LNCaP clone FGC (cell line): Measurements from ENCODE around the gene LZIC.

Experiments
- DNase-seq: peaks from one replicate; pipeline ENCODE4 v3.0.0-alpha.2; 2011; ENCODE audit warnings: low read depth
- H3K4me3 ChIP-seq: 2 replicates; pipeline ENCODE4 v1.5.1; 2011; ENCODE audit warnings: mild to moderate bottlenecking, low read depth, low read length, control low read depth
- TF ChIP-seq, protein P1 (sequence below): IDR thresholded peaks from 2 replicates; pipeline ENCODE4 v1.5.1; 2012; ENCODE audit warnings: mild to moderate bottlenecking; ENCODE audit not compliant: control insufficient read depth, insufficient read depth; ENCODE audit errors: extremely low read depth

The LZIC gene

DNA sequence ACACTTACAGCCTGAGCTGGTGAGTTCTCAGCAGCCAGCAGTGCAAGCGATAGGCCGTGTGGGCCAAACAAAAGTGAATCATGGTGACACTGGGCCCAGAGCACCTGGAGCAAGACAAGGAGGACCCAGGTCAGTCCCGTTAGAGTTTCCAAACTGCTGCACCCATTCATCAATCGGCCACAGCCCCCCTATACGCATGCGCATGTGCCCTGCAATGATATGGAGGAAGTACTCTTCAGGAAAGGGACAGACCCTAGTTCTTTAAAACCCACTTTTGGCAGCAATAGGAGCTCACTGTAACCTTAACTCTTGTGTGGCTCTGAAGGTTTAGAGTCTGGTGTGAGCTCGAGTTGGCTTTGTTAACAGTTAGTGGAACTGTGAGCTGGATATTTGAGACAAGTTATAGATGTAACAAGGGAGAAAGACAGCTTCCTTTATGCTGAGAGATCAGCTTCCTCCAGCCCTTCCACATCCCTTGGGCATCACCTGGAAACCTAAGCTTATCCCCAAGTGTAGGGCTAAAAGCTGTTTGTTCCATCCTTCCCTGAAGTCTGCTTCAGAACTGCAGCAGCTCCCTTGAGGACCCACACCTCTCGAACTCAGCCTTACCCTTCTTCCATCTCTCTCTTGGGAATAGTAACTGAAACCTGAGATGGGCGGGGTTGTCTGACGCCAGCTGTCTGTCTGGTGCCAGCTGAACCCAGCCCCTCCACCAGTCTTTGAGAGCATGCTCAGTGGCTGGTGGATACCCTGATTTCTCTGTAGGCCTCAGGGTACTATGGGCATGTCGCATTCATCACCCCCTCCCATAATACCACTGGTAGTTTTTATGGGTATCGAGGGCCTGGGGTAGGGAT, 17.7 kb upstream of the LZIC start:
- DNase-seq: no peak
- no peak overlapping the region for H3K4me3 ChIP-seq
- TF ChIP-seq, protein P1, sequence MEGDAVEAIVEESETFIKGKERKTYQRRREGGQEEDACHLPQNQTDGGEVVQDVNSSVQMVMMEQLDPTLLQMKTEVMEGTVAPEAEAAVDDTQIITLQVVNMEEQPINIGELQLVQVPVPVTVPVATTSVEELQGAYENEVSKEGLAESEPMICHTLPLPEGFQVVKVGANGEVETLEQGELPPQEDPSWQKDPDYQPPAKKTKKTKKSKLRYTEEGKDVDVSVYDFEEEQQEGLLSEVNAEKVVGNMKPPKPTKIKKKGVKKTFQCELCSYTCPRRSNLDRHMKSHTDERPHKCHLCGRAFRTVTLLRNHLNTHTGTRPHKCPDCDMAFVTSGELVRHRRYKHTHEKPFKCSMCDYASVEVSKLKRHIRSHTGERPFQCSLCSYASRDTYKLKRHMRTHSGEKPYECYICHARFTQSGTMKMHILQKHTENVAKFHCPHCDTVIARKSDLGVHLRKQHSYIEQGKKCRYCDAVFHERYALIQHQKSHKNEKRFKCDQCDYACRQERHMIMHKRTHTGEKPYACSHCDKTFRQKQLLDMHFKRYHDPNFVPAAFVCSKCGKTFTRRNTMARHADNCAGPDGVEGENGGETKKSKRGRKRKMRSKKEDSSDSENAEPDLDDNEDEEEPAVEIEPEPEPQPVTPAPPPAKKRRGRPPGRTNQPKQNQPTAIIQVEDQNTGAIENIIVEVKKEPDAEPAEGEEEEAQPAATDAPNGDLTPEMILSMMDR: no peak

DNA sequence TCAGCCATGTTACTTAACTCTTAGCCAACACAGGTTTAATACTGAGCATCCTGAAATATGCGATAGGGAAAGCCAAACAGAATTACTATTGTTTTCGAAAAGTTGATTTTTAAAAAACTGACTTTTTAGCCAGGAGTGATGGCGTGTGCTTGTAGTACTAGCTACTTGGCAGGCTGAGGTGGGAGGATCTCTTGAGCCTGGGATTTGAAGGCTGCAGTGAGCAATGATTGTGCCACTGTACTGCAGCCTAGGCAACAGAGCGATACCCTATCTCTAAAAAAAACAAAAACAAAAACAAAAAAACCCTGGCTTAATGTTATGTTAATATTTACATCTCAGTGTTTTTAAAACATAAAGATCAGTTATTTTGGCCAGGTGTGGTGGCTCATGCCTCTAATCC, 16.8 kb upstream of the LZIC start:
- no peak overlapping the region for H3K4me3 ChIP-seq
- no peak for DNase-seq
- TF ChIP-seq, protein P1: no peak

DNA sequence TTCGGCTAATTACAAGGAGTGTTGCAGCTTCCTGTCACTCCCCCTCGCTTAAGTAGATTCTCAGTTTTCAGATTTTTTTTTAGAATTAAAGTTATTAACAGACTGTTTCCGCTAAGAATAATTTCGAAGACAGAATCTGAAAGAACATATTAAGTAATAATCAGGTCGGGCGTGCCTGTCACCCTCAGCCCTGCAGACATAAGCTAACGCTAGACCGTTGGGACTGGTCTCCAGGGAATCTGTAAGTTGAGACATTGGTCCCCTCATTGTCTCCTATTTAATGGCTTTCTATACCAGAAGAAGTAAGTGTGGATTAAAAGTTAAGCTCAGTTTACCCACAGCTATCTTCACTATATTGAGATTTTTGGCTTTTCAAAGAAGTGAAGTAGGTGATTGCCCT, 14.5 kb upstream of the LZIC start:
- TF ChIP-seq, protein P1: no peak
- H3K4me3 ChIP-seq: no peak overlapping the region
- no peak for DNase-seq

DNA sequence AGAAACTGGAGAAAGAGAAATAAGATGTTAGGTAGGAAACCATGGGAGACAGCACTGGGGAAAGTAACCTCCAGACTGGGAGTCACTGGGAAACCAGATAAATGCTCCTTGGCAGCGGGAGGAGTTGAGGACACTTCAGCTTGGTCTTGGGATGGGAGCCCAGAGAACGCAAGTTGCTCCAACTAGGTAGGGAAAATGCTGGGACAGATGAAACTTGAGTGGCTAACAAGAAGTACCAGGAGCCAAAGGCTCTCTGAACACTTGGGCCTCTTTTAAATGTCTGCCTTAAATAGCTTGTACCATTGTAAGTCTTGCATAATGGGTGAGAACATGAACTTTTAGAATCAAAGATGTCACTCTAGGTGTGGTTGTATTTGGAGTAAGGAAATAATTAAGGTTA, 3.1 kb upstream of the LZIC start:
- no peak overlapping the region for H3K4me3 ChIP-seq
- TF ChIP-seq, protein P1: no peak
- no peak for DNase-seq

DNA sequence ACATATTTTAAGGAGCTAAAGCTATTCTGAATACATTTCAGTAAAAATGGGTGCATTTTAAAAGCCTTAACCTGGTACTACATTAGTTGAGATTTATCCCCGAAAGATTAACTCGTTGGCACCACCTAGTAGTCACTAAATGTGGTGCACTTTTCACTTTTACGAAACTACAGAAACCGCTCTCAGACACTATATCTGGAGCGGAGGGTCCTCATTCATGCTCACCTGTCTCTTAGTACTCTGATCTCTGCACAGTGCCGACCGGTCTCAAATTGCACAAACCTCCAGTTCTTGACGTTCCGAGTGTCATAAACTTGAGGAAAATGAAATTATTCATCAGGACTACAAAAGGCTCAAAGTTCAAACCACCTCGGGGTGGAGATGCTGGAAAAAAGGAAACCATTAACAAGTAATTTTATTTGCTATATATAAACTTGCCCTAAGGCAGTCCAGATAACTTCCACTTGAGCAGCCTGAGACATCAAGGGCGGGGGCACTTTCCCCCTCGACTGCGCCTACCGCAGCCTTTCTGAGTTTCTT, 722 bp downstream of the LZIC start:
- H3K4me3 ChIP-seq: peak overlapping the region; percentile 98
- TF ChIP-seq, protein P1: peak; percentile 51
- DNase-seq: no peak

DNA sequence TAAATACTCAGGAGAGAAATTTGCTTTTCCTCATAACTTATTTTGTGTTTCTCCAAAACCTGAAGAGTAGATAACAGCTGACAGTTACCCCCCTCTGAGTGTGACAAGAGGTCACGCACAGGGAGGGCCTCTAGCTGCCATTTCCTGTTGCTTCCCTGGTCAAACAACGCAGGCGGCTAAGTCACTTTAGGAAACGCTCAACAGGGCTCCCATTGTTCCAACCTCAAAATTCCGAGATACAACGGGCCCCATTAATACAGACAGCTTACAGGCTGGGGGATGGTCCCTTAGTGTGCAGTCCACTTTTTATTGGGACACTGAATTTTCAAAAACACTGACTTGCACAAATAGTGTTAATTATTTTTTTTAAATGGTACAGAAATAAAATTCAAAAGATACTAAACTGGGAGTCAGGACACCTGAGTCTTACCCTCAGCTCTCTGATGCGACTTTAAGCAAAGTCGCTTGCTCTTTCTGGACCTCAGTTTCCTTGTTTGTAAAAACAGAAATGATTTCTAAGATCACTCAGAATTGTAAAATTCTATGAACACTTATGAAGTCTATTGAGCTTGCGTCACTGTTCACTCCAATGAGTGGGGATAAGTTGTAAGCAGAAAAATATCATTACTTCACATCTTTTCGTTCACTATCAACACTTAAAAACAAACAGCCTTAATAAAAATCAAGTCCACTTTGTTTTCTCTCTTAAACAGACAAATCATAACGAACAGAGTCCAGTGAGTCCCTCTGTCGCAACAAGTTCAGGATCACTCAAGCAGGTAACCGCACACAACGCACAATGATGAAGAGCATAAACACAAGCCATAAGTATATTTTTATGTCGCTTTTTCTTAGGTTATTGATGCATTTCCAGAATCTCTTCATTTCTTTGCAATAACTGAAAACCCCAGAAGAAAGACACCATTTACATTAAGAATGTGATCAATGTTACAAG, 13.5 kb downstream of the LZIC start:
- no peak overlapping the region for H3K4me3 ChIP-seq
- no peak for DNase-seq
- TF ChIP-seq, protein P1: no peak
